ENCODE measurements around the gene HOXB1. TPM values are rescaled to one million over a fixed set of nuclear protein-coding genes. Genes with fewer than 3 reads are reported as not detected.

The HOXB1 gene
- total RNA-seq, 1 experiment from 2014 or later, result not detected

- peak overlapping the region; percentile 49 for H3K4me3 Mint-ChIP-seq (ENCODE audit: unreplicated experiment)
- intact Hi-C loops (cut with micrococcal nuclease; ENCODE audit: unreplicated experiment), result loop anchor here (2.0 kb wide), 1 partner anchor 63 kb away; no protein-coding TSS in a partner anchor
- TF ChIP-seq, protein P1, sequence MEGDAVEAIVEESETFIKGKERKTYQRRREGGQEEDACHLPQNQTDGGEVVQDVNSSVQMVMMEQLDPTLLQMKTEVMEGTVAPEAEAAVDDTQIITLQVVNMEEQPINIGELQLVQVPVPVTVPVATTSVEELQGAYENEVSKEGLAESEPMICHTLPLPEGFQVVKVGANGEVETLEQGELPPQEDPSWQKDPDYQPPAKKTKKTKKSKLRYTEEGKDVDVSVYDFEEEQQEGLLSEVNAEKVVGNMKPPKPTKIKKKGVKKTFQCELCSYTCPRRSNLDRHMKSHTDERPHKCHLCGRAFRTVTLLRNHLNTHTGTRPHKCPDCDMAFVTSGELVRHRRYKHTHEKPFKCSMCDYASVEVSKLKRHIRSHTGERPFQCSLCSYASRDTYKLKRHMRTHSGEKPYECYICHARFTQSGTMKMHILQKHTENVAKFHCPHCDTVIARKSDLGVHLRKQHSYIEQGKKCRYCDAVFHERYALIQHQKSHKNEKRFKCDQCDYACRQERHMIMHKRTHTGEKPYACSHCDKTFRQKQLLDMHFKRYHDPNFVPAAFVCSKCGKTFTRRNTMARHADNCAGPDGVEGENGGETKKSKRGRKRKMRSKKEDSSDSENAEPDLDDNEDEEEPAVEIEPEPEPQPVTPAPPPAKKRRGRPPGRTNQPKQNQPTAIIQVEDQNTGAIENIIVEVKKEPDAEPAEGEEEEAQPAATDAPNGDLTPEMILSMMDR (IDR thresholded peaks at IDR 0.05; ENCODE audit: insufficient read depth in 1 of 2, low read depth in 1 of 2, low read length in 1 of 2, severe bottlenecking in 1 of 2, unreplicated experiment in 1 of 2), result no peak
- Histone ChIP-seq H3K4me3 (ENCODE audit: low read depth, low read length) (peak overlapping the region; percentile 28), H3K36me3 (ENCODE audit: control insufficient read depth, insufficient read depth, low read length) (no peaks in the 10 kb centered on the region), H3K9me3 (no peaks in the 10 kb centered on the region), H3K4me1 (peaks cover 9% of the 10 kb centered on the region), H3K27me3 (replicated peaks; ENCODE audit: control insufficient read depth, insufficient read depth, low read length) (no peaks in the 10 kb centered on the region; the same call in 1 of the 2 replicates)
- no peak overlapping the region for H3K27ac Mint-ChIP-seq (ENCODE audit: unreplicated experiment)
- H3K27me3 Mint-ChIP-seq (ENCODE audit: insufficient read depth, unreplicated experiment), result no peaks in the 10 kb centered on the region
- ChIA-PET CTCF (interaction anchor here (0.5 to 1.8 kb wide), 13 partner anchors 8 to 340 kb away, joined by 3 to 6 read pairs (median 4); no protein-coding TSS in a partner anchor), POLR2A (interaction anchor here (0.6 kb wide), 1 partner anchor 724 kb away, joined by 3 read pairs; the partner anchor contains the start of gene LRRC46)
- no peaks in the 10 kb centered on the region for H3K36me3 Mint-ChIP-seq (ENCODE audit: insufficient read depth, unreplicated experiment)
- H3K4me1 Mint-ChIP-seq (ENCODE audit: low read depth, unreplicated experiment), result peaks cover 7% of the 10 kb centered on the region
- peak; percentile 58 to 70 for DNase-seq
- no peaks in the 10 kb centered on the region for H3K9me3 Mint-ChIP-seq (ENCODE audit: unreplicated experiment)
- BruUV-seq (replicated peaks), result no TSS peak
Measured at GRCh38 chr17:48555258-48556228, 24.7 kb upstream of the HOXB1 start.

DNA sequence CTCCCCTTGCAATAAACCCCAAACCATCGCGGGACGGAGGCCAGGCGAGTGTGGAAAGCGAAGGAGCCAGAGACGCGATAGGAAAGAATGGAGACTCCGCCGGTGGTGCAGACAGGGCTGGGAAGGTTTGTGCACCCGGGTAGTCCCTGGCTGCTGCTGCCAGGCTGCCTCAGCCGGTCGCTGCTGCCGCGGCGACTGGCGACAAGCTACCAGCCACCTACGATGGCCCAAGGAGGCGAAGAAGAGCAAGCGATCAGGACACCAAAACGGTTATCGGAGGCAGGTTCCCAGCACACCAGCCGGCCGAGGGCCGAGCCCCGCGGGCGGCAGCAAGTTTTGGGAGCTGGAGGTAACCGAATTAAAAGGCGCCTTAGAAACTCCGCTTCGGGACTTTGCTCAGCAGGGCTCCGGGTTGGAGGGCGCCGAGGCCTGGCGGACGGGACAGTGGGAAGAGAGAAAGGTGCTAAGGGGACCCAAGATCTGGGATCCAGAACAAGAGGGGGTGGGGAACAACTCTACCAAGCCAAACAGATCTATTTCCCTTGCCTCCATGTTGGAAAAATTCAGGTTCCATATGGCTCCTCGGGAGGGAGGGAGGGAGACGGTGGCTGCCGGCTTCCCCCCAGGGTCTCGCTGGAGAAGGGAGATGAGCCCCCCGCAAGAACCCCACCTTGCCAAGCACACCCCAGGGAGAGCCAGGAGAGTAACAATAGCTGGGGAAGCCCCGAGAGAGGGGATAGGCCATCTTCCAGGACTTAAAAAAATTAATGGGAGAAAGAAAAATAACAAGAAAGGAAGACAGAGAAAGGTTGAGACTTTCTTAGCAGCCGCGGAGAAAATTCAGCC, 23.8 kb upstream of the HOXB1 start:
- H3K27ac Mint-ChIP-seq (ENCODE audit: unreplicated experiment), result no peak overlapping the region
- TF ChIP-seq, protein P1 (IDR thresholded peaks at IDR 0.05; ENCODE audit: insufficient read depth in 1 of 2, low read depth in 1 of 2, low read length in 1 of 2, severe bottlenecking in 1 of 2, unreplicated experiment in 1 of 2), result no peak
- no peaks in the 10 kb centered on the region; the same call in 1 of the 2 replicates for H3K27me3 ChIP-seq (replicated peaks; ENCODE audit: control insufficient read depth, insufficient read depth, low read length)

GRCh38 chr17:48553826-48554225, 23.0 kb upstream of the HOXB1 start:
- CTCF ChIA-PET, result no interaction called here
- H3K27me3 Mint-ChIP-seq (ENCODE audit: insufficient read depth, unreplicated experiment), result no peaks in the 10 kb centered on the region
- no peaks in the 10 kb centered on the region; the same call in 1 of the 2 replicates for H3K27me3 ChIP-seq (replicated peaks; ENCODE audit: control insufficient read depth, insufficient read depth, low read length)
- H3K4me3 ChIP-seq (ENCODE audit: low read depth, low read length), result no peak overlapping the region
- BruUV-seq (replicated peaks), result no TSS peak
- no peaks in the 10 kb centered on the region for H3K36me3 Mint-ChIP-seq (ENCODE audit: insufficient read depth, unreplicated experiment)
- H3K4me1 Mint-ChIP-seq (ENCODE audit: low read depth, unreplicated experiment), result peaks cover 7% of the 10 kb centered on the region
- H3K36me3 ChIP-seq (ENCODE audit: control insufficient read depth, insufficient read depth, low read length), result no peaks in the 10 kb centered on the region
- H3K9me3 Mint-ChIP-seq (ENCODE audit: unreplicated experiment), result no peaks in the 10 kb centered on the region
- no peaks in the 10 kb centered on the region for H3K9me3 ChIP-seq
- TF ChIP-seq, protein P1 (IDR thresholded peaks at IDR 0.05; ENCODE audit: insufficient read depth in 1 of 2, low read depth in 1 of 2, low read length in 1 of 2, severe bottlenecking in 1 of 2, unreplicated experiment in 1 of 2), result peak in 1 of 2 experiments; percentile 5
- DNase-seq, result no peak
- POLR2A ChIA-PET, result no interaction called here
- no peak overlapping the region for H3K4me3 Mint-ChIP-seq (ENCODE audit: unreplicated experiment)
- H3K27ac Mint-ChIP-seq (ENCODE audit: unreplicated experiment), result no peak overlapping the region
- intact Hi-C loops (cut with micrococcal nuclease; ENCODE audit: unreplicated experiment), result loop anchor here (2.0 kb wide), 1 partner anchor 61 kb away; no protein-coding TSS in a partner anchor
- peaks cover 9% of the 10 kb centered on the region for H3K4me1 ChIP-seq

More for the DNA sequence above, 23.8 kb upstream of the HOXB1 start:
- ChIA-PET CTCF (interaction anchor here (0.6 to 1.8 kb wide), 6 partner anchors 14 to 339 kb away, joined by 3 to 5 read pairs (median 3); no protein-coding TSS in a partner anchor), POLR2A (no interaction called here)
- no peaks in the 10 kb centered on the region for H3K27me3 Mint-ChIP-seq (ENCODE audit: insufficient read depth, unreplicated experiment)
- no peaks in the 10 kb centered on the region for H3K36me3 Mint-ChIP-seq (ENCODE audit: insufficient read depth, unreplicated experiment)
- H3K9me3 Mint-ChIP-seq (ENCODE audit: unreplicated experiment), result no peaks in the 10 kb centered on the region
- peaks cover 7% of the 10 kb centered on the region for H3K4me1 Mint-ChIP-seq (ENCODE audit: low read depth, unreplicated experiment)
- H3K4me3 Mint-ChIP-seq (ENCODE audit: unreplicated experiment), result peak overlapping the region; percentile 49
- Histone ChIP-seq H3K36me3 (ENCODE audit: control insufficient read depth, insufficient read depth, low read length) (no peaks in the 10 kb centered on the region), H3K4me3 (ENCODE audit: low read depth, low read length) (no peak overlapping the region), H3K4me1 (peaks cover 9% of the 10 kb centered on the region), H3K9me3 (no peaks in the 10 kb centered on the region)
- DNase-seq, result no peak
- BruUV-seq (replicated peaks), result no TSS peak
- intact Hi-C loops (cut with micrococcal nuclease; ENCODE audit: unreplicated experiment), result loop anchor here (2.0 kb wide), 1 partner anchor 62 kb away; no protein-coding TSS in a partner anchor

All from Caco-2 (cell line).